ENCODE results near the gene SMAD7.

The SMAD7 gene

GRCh38 chr18:48914581-48915251 lies 36.0 kb downstream of the SMAD7 start:
- no peak for DNase-seq (ENCODE audit: low read depth)

- no peak for DNase-seq (ENCODE audit: low read depth)
Measured at GRCh38 chr18:48913775-48914174, 37.0 kb downstream of the SMAD7 start.

DNA sequence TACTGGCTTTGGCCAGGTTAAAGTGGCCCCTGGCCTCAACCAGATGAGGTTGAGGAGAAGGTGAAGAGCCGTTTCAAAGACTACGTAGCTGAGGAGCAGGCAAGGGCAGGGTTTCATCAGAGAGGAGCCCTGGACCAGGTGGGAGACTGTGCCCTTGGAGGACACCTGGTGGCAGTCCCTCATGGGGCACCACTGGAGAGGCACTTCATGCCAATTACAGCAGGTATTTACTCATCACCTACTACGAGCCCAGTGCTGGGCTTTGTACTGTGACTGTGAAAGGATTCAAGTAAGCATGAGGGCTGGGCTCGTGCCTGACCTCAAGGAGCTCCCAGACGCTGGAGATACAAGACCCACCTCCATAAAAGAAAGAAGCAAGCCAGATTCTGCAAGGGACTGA lies 37.6 kb downstream of the SMAD7 start:
- DNase-seq (ENCODE audit: low read depth), result no peak

- DNase-seq (ENCODE audit: low read depth), result no peak
Measured at GRCh38 chr18:48910972-48911545, 39.7 kb downstream of the SMAD7 start.

DNA sequence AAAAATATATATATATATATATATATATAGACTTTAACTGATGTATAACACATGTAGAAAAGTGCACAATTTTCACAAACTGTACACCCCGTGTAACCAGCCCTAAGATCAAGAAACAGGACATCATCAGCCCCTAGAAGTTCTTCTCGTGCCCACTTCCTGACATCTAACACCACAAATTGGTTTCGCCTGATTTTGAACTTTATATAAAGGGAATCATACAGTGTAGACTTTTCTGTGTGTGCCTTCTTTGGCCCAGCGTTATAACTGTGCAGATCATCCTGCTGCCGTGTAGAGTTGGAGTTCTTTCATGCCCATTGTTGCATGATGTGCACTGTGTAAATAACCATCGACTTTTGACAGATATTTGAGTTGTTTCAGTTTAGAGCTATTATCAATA lies 41.0 kb downstream of the SMAD7 start:
- DNase-seq (ENCODE audit: low read depth), result no peak

- DNase-seq (ENCODE audit: low read depth), result no peak
Measured at GRCh38 chr18:48908916-48909315, 41.8 kb downstream of the SMAD7 start.

DNA sequence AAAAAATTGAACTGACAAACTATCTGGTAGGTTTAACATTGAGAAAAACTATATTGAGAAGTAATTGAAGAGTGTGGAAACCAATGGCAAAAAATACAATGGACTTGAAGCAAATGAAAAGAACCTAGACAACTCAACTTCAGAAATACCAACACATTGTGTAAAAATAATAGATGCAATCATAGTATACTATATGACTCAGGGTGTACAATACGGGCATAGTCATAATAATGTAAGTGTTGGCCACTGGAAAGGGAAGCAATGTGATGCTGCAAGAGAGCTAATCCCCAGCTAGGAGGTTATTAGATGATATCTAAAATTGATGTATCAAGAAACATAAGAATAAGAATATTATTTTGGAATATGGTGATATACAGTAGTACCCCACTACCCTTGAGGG lies 45.3 kb downstream of the SMAD7 start:
- DNase-seq (ENCODE audit: low read depth), result no peak

- DNase-seq (ENCODE audit: low read depth), result no peak
Measured at GRCh38 chr18:48904847-48905394, 45.8 kb downstream of the SMAD7 start.

DNA sequence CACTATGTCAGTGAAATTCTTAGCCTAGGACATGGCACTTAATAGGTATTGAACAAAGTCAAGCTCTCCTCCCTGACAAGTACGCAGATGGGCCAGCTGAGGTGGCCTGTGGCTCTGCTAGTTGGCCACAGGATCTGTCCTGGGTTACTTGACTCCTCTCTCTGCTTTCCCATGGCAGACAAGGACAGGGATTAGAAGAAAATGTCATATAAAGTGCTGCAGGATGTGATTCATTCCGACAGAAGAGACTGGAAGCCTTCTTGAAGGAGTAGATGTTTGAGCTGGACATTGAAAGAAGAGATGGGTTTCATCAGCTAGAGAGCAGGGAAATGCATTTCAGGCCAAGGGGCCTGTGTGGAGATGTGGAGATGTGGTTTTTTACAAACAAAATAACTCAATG lies 46.7 kb downstream of the SMAD7 start:
- DNase-seq (ENCODE audit: low read depth), result no peak

GRCh38 chr18:48902856-48903601 lies 47.7 kb downstream of the SMAD7 start:
- no peak for DNase-seq (ENCODE audit: low read depth)

- no peak for DNase-seq (ENCODE audit: low read depth)
Measured at GRCh38 chr18:48902023-48902855, 48.5 kb downstream of the SMAD7 start.

DNA sequence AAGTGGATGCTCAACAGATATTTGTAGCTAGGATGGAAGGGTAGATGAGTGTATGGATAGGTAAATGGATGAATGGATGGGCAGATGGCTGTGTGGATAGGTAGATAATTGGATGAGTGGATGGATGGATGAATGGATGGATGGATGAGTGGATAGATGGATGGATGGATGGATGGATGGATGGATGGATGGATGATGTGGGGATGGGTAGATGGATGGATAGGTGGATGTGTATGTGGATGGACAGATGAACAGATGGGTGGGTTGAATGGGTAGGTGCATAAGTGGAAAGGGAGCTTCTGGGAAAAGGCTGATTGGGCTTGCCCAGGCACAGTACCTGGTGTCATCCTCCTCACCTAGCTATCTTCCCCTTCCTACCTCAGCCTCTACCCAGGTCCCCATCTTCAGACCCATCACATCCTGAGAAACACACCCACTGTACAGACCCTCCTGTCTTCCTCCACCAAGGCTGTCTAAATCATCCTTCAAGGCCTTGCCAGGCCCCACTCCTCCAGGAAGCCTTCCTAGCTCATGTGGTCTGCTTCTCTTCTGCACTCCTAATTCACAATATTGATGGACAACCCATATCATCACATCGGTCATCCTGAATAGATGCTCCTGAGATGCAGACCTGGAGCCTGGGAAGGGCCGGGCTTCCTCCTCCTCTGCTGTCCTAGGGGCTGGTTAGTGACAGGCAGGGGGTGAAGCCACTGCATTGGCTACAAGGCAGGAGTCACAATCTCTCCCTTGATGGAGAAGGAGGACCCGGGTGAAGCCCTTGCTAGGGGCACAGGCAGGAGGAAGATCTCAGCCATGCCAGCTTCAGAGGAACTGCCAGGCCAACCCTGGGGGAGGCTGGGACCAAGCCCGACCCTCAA lies 49.4 kb downstream of the SMAD7 start:
- DNase-seq (ENCODE audit: low read depth), result no peak

GRCh38 chr18:48900469-48900868 lies 50.3 kb downstream of the SMAD7 start:
- DNase-seq (ENCODE audit: low read depth), result no peak

- DNase-seq (ENCODE audit: low read depth), result no peak
Measured at GRCh38 chr18:48899558-48900174, 51.1 kb downstream of the SMAD7 start.

DNA sequence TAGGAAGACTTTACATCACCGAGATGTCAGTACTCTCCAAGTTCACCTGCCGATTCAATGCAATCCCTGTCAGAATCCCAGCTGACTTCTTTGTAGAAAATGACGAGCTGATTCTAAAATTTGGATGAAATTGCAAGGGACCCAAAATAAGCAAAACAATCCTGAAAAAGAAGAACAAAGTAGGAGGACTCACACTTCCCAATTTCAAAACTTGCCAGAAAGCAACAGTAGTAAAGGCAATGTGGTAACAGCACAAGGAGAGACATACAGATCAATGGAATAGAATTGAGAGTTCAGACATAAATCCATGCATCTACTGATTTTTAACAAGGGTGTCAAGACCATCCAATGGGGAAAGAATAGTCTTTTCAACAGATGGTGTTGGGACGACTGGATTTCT lies 52.2 kb downstream of the SMAD7 start:
- DNase-seq (ENCODE audit: low read depth), result no peak

DNA sequence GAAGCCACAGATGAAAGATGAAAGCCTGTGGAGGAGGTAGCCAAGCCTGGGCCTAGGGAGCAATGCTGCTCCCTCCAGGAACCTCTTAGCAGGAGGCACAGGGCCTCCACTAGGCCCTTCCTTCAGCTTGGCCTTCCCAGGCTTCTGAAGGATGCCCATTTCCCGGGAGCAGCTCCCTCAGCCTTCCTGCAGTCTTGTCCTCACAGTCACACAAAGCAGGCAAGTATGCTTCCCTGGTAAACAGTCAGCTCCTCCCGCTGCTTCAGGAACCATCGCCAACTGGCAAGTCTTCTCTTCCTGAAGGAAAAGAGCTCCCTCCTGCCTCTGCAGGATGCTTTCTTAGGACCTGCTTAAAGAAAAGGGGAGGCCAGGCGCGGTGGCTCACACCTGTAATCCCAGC lies 53.2 kb downstream of the SMAD7 start:
- DNase-seq (ENCODE audit: low read depth), result no peak

DNA sequence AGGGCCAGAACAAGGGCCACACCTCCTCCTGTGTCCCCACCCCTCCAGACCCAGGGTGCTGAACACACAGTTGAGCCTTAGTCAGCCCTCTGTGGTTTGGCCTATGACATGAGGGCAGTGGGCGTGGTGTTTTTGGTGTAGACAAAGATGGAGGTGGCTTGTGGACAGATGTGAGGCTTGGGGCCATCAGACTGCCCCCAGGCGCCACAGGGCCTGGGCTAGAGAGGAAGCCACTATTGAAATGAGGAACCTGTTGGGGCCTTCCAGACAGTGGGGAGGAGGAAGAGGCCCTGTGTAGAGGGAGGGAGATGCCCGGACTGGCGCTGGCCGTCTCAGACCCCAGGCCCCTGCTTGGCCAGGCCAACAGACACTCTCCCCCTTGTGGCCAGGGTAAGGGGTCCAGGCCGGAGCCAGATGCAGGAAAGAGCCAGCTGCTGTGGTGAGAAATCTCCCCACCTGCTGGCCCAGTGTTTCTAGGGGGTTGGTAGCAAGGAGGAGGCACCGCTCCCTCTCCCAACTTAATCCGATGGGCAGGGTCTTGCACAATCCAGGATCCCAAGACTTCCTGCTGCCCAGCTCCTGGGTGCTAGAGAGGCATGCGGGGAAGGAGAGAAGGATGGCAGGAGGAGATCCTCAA lies 53.8 kb downstream of the SMAD7 start:
- no peak for DNase-seq (ENCODE audit: low read depth)

DNA sequence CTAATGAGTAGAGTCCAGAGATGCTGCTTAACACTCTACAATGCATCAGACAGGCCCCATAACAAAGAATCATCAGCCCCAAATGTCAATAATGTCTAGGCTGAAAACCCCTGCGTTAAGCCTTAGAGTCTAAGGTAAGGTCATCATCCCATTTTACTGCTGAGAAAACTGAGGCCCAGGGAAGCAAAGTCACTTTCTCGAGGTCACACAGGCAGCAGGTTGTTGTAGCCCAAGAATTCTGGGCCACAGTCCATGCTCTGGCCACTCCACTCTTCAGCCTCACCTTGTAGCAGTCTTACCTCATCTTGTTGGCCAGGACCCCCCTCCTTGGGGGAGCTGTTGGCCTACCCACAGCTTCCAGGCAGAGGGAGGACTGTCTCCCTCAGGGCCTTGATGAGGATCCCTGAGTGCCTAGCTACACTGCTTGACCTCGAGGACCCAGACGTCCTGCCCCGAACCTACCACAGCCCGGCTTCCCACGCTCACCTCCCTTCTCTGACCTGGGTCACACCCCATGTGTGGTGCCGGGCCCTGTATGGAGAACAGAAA lies 54.4 kb downstream of the SMAD7 start:
- DNase-seq (ENCODE audit: low read depth), result no peak

DNA sequence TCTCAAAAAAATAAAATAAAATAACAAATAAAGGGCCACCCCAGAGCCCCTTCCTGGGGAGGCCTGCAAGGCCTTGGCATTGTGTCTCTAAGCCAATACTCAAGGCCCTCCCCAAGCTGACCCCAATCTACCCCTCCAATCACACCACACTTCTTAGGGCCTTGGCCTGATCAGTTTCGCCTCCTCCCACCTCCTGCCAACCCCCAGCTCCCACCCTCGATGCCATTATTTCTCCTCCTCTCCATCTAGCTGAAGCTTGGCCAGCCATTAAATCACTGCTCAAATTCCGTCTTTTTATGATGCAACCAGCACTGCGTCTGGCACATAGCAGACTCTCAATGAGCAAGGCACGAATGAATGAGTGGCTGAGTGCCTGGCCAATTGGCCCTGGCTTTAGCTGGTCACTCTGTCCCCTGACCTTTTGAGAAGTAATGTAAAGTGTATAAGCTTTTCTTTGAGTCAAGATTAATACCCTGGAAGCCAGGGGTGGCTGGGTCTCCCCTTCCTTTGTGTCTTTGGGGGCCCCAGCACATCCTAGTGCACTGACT lies 55.9 kb downstream of the SMAD7 start:
- no peak for DNase-seq (ENCODE audit: low read depth)
